ENCODE results near the gene OPCML.

Gene OPCML

DNA sequence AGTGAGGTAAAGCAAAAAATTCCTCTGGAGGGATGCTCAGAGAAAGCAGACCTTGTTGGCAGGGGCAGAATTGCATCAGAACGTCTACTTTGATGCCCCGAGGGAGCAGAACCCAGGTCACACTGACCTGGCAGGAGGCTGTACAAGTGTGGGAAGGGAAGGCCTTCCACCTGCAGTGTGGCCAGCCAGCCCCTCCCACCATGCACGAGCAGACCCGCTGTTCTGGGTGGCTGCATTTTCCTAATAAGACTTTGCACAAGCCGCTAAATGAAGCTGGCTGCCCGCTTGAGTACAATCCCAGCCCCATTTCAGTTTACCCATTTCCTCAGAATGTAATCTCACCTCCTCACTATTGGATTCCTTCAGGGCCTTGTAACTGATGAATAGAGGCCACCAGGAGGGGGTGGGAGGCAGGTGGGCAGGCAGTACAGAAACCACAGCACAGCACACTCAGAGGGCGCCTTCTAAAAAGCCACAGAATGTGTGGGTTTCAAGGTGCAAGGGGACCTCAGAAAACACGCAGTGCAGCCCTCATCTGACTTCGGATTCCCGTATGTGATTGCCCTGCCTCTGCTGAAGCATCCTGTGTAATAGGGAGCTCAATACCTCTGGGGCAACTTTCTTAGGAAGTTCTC lies 316.6 kb downstream of the OPCML start:
- POLR2A ChIA-PET (ENCODE audit: low non-redundant PET), result no interaction called here

DNA sequence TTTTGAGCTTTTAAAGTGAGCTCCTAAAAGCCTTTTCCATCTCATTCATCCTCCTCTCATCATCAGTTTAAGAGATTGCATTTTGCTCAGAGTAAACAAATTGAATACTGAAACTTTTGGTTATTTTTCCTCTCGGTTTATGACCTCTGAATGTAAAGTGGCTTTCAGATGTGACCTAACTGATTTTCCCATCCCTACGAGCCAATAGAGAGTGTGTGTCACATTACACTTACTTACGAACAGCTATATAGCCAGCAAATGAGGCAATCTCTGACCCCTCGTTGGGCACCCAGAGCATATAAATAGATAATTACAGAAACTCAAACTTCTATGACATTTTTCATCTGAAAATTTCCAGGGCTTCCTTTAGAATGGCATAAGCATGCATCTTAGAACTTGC lies 317.7 kb downstream of the OPCML start:
- H3K27ac ChIP-seq, result no peak overlapping the region
- no peak for DNase-seq (ENCODE audit: low spot score)

More for the DNA sequence above, 316.6 kb downstream of the OPCML start:
- CTCF ChIA-PET, result no interaction called here
- no peak overlapping the region for H3K27ac ChIP-seq
- no peak for DNase-seq (ENCODE audit: low spot score)
- TF ChIP-seq, protein P1, sequence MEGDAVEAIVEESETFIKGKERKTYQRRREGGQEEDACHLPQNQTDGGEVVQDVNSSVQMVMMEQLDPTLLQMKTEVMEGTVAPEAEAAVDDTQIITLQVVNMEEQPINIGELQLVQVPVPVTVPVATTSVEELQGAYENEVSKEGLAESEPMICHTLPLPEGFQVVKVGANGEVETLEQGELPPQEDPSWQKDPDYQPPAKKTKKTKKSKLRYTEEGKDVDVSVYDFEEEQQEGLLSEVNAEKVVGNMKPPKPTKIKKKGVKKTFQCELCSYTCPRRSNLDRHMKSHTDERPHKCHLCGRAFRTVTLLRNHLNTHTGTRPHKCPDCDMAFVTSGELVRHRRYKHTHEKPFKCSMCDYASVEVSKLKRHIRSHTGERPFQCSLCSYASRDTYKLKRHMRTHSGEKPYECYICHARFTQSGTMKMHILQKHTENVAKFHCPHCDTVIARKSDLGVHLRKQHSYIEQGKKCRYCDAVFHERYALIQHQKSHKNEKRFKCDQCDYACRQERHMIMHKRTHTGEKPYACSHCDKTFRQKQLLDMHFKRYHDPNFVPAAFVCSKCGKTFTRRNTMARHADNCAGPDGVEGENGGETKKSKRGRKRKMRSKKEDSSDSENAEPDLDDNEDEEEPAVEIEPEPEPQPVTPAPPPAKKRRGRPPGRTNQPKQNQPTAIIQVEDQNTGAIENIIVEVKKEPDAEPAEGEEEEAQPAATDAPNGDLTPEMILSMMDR (conservative IDR thresholded peaks at IDR 0.05; ENCODE audit: low read depth), result no peak

DNA sequence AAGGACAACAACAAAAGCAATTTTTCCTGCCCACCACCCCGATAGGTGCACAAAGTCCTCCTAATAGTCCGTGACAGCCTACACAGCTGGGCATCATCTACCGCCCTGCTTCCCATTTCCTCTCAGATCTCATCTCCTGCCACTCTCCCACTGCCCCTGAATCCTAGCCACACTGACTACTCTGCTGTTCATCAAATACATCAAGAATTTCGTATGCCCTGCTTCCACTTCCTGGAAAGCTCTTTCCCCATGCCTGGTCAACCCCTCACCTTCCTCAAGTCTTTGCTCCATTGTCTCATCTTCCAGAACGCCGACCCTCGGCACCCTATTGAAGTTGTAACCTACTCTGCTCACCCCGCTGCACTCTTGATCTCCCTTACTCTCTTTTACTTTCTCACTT lies 320.1 kb downstream of the OPCML start:
- DNase-seq (ENCODE audit: low spot score), result no peak
- CTCF ChIA-PET, result no interaction called here
- H3K27ac ChIP-seq, result no peak overlapping the region
- POLR2A ChIA-PET (ENCODE audit: low non-redundant PET), result no interaction called here
- TF ChIP-seq, protein P1 (conservative IDR thresholded peaks at IDR 0.05; ENCODE audit: low read depth), result no peak

More for the DNA sequence above, 317.7 kb downstream of the OPCML start:
- ChIA-PET CTCF (no interaction called here), POLR2A (ENCODE audit: low non-redundant PET) (no interaction called here)
- TF ChIP-seq, protein P1 (conservative IDR thresholded peaks at IDR 0.05; ENCODE audit: low read depth), result no peak

DNA sequence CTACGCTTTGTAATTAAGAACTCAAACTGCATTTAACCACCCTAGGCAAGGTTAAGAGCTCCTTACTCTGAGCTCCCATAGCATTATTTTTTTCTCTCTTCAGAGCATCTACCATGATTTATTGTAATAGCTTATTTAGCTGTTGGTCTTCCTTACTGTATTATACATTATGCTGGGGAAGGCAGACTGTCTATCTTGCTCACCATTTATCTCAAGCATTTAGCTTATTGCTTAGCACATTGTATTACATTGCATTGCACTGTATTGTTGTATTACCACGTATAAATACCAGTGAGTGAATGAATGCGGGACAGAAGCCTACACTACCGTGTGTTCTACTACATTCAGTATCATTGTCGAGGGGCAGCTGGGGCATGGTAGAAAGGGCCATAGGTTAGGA lies 324.3 kb downstream of the OPCML start:
- no peak for DNase-seq (ENCODE audit: low spot score)
- no peak overlapping the region for H3K27ac ChIP-seq
- POLR2A ChIA-PET (ENCODE audit: low non-redundant PET), result no interaction called here
- TF ChIP-seq, protein P1 (conservative IDR thresholded peaks at IDR 0.05; ENCODE audit: low read depth), result no peak
- CTCF ChIA-PET, result no interaction called here

DNA sequence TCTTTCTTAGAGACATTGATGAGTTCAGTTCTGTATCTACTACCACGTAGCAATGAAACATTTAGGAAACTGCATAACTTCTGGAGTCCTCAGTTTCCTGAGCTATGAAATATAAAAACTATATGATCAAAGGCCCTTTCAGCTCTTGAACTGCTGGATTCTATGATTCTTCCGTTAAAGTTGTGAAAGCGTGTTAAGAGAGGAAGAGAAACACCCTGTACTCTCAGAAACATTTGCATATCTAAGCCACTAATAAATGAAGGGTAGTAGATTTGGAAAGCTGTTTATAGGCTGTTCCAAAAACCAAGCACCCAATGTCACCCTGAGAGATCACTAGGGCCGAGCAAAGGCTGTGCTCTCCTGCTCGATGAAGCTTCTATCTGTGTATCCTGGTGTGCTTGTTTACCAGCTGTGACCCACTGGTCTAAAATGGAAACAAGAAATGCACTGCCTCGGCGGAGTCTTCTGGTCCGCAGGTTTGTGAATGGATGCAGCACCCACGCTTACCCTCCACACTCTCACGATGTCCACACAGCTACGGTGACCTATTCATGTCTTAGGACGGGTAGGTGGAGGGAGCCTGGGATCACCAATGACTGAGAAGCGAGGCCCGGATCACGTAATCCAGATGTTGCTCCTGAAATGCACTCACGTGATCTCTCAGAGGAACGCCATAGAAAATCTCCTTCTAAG lies 325.8 kb downstream of the OPCML start:
- TF ChIP-seq, protein P1 (conservative IDR thresholded peaks at IDR 0.05; ENCODE audit: low read depth), result no peak
- ChIA-PET CTCF (no interaction called here), POLR2A (ENCODE audit: low non-redundant PET) (no interaction called here)
- no peak for DNase-seq (ENCODE audit: low spot score)
- H3K27ac ChIP-seq, result no peak overlapping the region

DNA sequence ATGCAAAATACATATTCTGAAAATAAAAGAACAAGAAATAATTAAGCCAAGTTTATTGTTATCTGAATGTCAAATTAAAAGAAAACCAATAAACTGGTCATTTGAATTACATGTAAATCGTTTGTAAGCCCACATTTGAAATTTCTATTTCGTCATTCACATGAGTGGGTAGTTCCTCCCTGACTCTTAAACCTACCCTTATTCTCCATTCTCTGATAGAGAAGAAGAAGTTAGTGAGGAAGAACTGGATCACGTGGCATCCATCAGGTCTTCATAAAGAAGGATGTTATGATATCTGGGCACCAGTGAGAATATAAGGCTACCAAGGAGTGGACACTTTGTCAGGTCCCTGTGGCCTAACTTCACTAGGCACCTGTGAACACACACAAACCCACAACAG lies 328.1 kb downstream of the OPCML start:
- no peak overlapping the region for H3K27ac ChIP-seq
- ChIA-PET CTCF (no interaction called here), POLR2A (ENCODE audit: low non-redundant PET) (no interaction called here)
- TF ChIP-seq, protein P1 (conservative IDR thresholded peaks at IDR 0.05; ENCODE audit: low read depth), result no peak
- DNase-seq (ENCODE audit: low spot score), result no peak
